ENCODE measurements around the gene PCSK5. TPM values are rescaled to one million over a fixed set of nuclear protein-coding genes. Genes with fewer than 3 reads are reported as not detected.

Gene PCSK5
- total RNA-seq, 1 donor from 2014 or later, result 18.3 TPM

- Mint-ChIP-seq H3K4me3 (ENCODE audit: unreplicated experiment) (no peak overlapping the region), H3K4me1 (ENCODE audit: unreplicated experiment) (no peaks in the 10 kb centered on the region), H3K27me3 (ENCODE audit: unreplicated experiment) (peaks cover 34% of the 10 kb centered on the region)
Observed at GRCh38 chr9:76257311-76257710, 366.8 kb downstream of the PCSK5 start.

GRCh38 chr9:76266649-76267283 lies 376.3 kb downstream of the PCSK5 start:
- Mint-ChIP-seq H3K36me3 (ENCODE audit: unreplicated experiment) (no peaks in the 10 kb centered on the region), H3K4me1 (ENCODE audit: unreplicated experiment) (peaks cover 11% of the 10 kb centered on the region), H3K27ac (ENCODE audit: unreplicated experiment) (no peak overlapping the region), H3K4me3 (ENCODE audit: unreplicated experiment) (no peak overlapping the region), H3K27me3 (ENCODE audit: unreplicated experiment) (peaks cover 8% of the 10 kb centered on the region), H3K9me3 (ENCODE audit: unreplicated experiment) (peaks cover 9% of the 10 kb centered on the region)
- DNase-seq (ENCODE audit: extremely low spot score, unreplicated experiment), result no peak
- no peak for TF ChIP-seq CTCF (IDR thresholded peaks at IDR 0.05)

More at GRCh38 chr9:76257311-76257710, 366.8 kb downstream of the PCSK5 start:
- Mint-ChIP-seq H3K36me3 (ENCODE audit: unreplicated experiment) (no peaks in the 10 kb centered on the region), H3K9me3 (ENCODE audit: unreplicated experiment) (no peaks in the 10 kb centered on the region), H3K27ac (ENCODE audit: unreplicated experiment) (no peak overlapping the region)
- no peak for TF ChIP-seq CTCF (IDR thresholded peaks at IDR 0.05)
- DNase-seq (ENCODE audit: extremely low spot score, unreplicated experiment), result no peak

- Mint-ChIP-seq H3K27me3 (ENCODE audit: unreplicated experiment) (peaks cover 8% of the 10 kb centered on the region), H3K27ac (ENCODE audit: unreplicated experiment) (no peak overlapping the region), H3K4me3 (ENCODE audit: unreplicated experiment) (no peak overlapping the region), H3K36me3 (ENCODE audit: unreplicated experiment) (no peaks in the 10 kb centered on the region), H3K9me3 (ENCODE audit: unreplicated experiment) (peaks cover 9% of the 10 kb centered on the region), H3K4me1 (ENCODE audit: unreplicated experiment) (peaks cover 11% of the 10 kb centered on the region)
- TF ChIP-seq CTCF (IDR thresholded peaks at IDR 0.05), result no peak
- no peak for DNase-seq (ENCODE audit: extremely low spot score, unreplicated experiment)
Observed at GRCh38 chr9:76267284-76267652, 376.8 kb downstream of the PCSK5 start.

GRCh38 chr9:76269789-76270188 lies 379.3 kb downstream of the PCSK5 start:
- Mint-ChIP-seq H3K27ac (ENCODE audit: unreplicated experiment) (peak overlapping the region; percentile 70), H3K4me3 (ENCODE audit: unreplicated experiment) (no peak overlapping the region), H3K9me3 (ENCODE audit: unreplicated experiment) (peaks cover 3% of the 10 kb centered on the region), H3K27me3 (ENCODE audit: unreplicated experiment) (peaks cover 8% of the 10 kb centered on the region), H3K4me1 (ENCODE audit: unreplicated experiment) (peaks cover 11% of the 10 kb centered on the region), H3K36me3 (ENCODE audit: unreplicated experiment) (no peaks in the 10 kb centered on the region)
- no peak for TF ChIP-seq CTCF (IDR thresholded peaks at IDR 0.05)
- no peak for DNase-seq (ENCODE audit: extremely low spot score, unreplicated experiment)

- Mint-ChIP-seq H3K27ac (ENCODE audit: unreplicated experiment) (no peak overlapping the region), H3K36me3 (ENCODE audit: unreplicated experiment) (no peaks in the 10 kb centered on the region)
- no peak for DNase-seq (ENCODE audit: extremely low spot score, unreplicated experiment)
Observed at GRCh38 chr9:76271755-76272154, 381.3 kb downstream of the PCSK5 start.

More at GRCh38 chr9:76271755-76272154, 381.3 kb downstream of the PCSK5 start:
- Mint-ChIP-seq H3K4me3 (ENCODE audit: unreplicated experiment) (no peak overlapping the region), H3K4me1 (ENCODE audit: unreplicated experiment) (peaks cover 11% of the 10 kb centered on the region), H3K27me3 (ENCODE audit: unreplicated experiment) (peaks cover 10% of the 10 kb centered on the region), H3K9me3 (ENCODE audit: unreplicated experiment) (peaks cover 3% of the 10 kb centered on the region)
- no peak for TF ChIP-seq CTCF (IDR thresholded peaks at IDR 0.05)
